NCI-H1930 (cell line): ENCODE measurements around the gene TMEM178B.
"Not testable (repeated sequence)": the region's sequence is repeated elsewhere in the genome, so short reads cannot be mapped to it uniquely, and the experiment has no call there.

ENCODE experiments used
- DNase-seq, 2 experiments: peaks; one replicate each; lab custom pipeline; 2025; lab: John Stamatoyannopoulos, UW

TMEM178B gene

GRCh38 chr7:141184532-141185190, 110.8 kb downstream of the TMEM178B start:
- DNase-seq: no peak

GRCh38 chr7:141185369-141185967, 111.6 kb downstream of the TMEM178B start:
- DNase-seq: no peak

- DNase-seq: no peak
These were observed 115.4 kb downstream of the TMEM178B start for GRCh38 chr7:141189231-141189630.

GRCh38 chr7:141190495-141190894, 116.6 kb downstream of the TMEM178B start:
- DNase-seq: no peak

GRCh38 chr7:141191277-141191676, 117.4 kb downstream of the TMEM178B start:
- no peak for DNase-seq

- no peak for DNase-seq
These were observed 119.2 kb downstream of the TMEM178B start for GRCh38 chr7:141193066-141193465.

- DNase-seq: not testable (repeated sequence)
These were observed 121.9 kb downstream of the TMEM178B start for GRCh38 chr7:141195722-141196121.

- no peak for DNase-seq
These were observed 124.5 kb downstream of the TMEM178B start for GRCh38 chr7:141198194-141198958.

GRCh38 chr7:141200191-141201108, 126.6 kb downstream of the TMEM178B start:
- DNase-seq: no peak

GRCh38 chr7:141201145-141201885, 127.5 kb downstream of the TMEM178B start:
- no peak for DNase-seq

GRCh38 chr7:141202535-141202934, 128.7 kb downstream of the TMEM178B start:
- DNase-seq: no peak

GRCh38 chr7:141203177-141203576, 129.3 kb downstream of the TMEM178B start:
- DNase-seq: no peak

GRCh38 chr7:141203586-141203985, 129.7 kb downstream of the TMEM178B start:
- DNase-seq: no peak

GRCh38 chr7:141207661-141208060, 133.8 kb downstream of the TMEM178B start:
- no peak for DNase-seq

- DNase-seq: no peak
These were observed 134.7 kb downstream of the TMEM178B start for GRCh38 chr7:141208539-141208938.

GRCh38 chr7:141209454-141209853, 135.6 kb downstream of the TMEM178B start:
- DNase-seq: no peak

- no peak for DNase-seq
These were observed 137.0 kb downstream of the TMEM178B start for GRCh38 chr7:141210862-141211261.

GRCh38 chr7:141213226-141213625, 139.4 kb downstream of the TMEM178B start:
- no peak for DNase-seq

GRCh38 chr7:141217938-141218337, 144.1 kb downstream of the TMEM178B start:
- no peak for DNase-seq

- no peak for DNase-seq
These were observed 145.1 kb downstream of the TMEM178B start for GRCh38 chr7:141218941-141219340.

- DNase-seq: peak; percentile 8 to 28
These were observed 146.5 kb downstream of the TMEM178B start for GRCh38 chr7:141220263-141220880.
